ENCODE measurements around the gene UGT1A5. TPM values are rescaled to one million over a fixed set of nuclear protein-coding genes. Genes with fewer than 3 reads are reported as not detected.

UGT1A5 gene
- total RNA-seq, 1 experiment from 2014 or later, result not detected

- ChIA-PET CTCF (no interaction called here), RAD21 (ENCODE audit: low non-redundant PET in 1 of 2, low total read pairs in 2 of 2, uncharacterized antibody in 2 of 2, unreplicated experiment in 2 of 2) (no interaction called here), POLR2A (no interaction called here)
- Histone ChIP-seq H3K27me3 (ENCODE audit: insufficient read depth, low read length) (no peaks in the 10 kb centered on the region), H3K36me3 (ENCODE audit: control insufficient read depth in 1 of 2, insufficient read depth in 2 of 2, low read length in 2 of 2) (no peaks in the 10 kb centered on the region), H3K4me3 (replicated peaks in 1 of 2; ENCODE audit: low read depth in 1 of 2, low read length in 2 of 2) (no peak overlapping the region), H3K4me2 (ENCODE audit: low read length) (no peak overlapping the region), H4K20me1 (ENCODE audit: insufficient read depth) (no peaks in the 10 kb centered on the region), H3K79me2 (ENCODE audit: insufficient read depth, low read length) (no peaks in the 10 kb centered on the region), H3K27ac (ENCODE audit: low read depth, low read length) (no peak overlapping the region), H3K9me3 (ENCODE audit: control insufficient read depth in 1 of 2, insufficient read depth in 1 of 2, low read depth in 1 of 2, low read length in 2 of 2) (no peaks in the 10 kb centered on the region), H3K9ac (ENCODE audit: low read length) (no peak overlapping the region), H2AFZ (ENCODE audit: low read depth, low read length, poor library complexity, severe bottlenecking) (no peak overlapping the region), H3K4me1 (ENCODE audit: control insufficient read depth in 1 of 2, insufficient read depth in 2 of 2, low read length in 2 of 2) (no peaks in the 10 kb centered on the region), H3K9me2 (ENCODE audit: insufficient read depth) (no peaks in the 10 kb centered on the region)
- DNase-seq (ENCODE audit: low read depth, low spot score) (no peak), ATAC-seq (no peak)
- intact Hi-C loops (cut with micrococcal nuclease), result no loop called here
- BruUV-seq (replicated peaks), result no TSS peak
- no peak for TF ChIP-seq EGR1 (IDR thresholded peaks at IDR 0.05; ENCODE audit: low read depth)
Observed at GRCh38 chr2:233780771-233781170, 68.1 kb downstream of the UGT1A5 start.

- Histone ChIP-seq H3K9me2 (ENCODE audit: insufficient read depth) (no peaks in the 10 kb centered on the region), H4K20me1 (ENCODE audit: insufficient read depth) (no peaks in the 10 kb centered on the region), H3K4me3 (replicated peaks in 1 of 2; ENCODE audit: low read depth in 1 of 2, low read length in 2 of 2) (no peak overlapping the region), H3K27ac (ENCODE audit: low read depth, low read length) (no peak overlapping the region), H3K79me2 (ENCODE audit: insufficient read depth, low read length) (no peaks in the 10 kb centered on the region), H3K27me3 (ENCODE audit: insufficient read depth, low read length) (no peaks in the 10 kb centered on the region), H2AFZ (ENCODE audit: low read depth, low read length, poor library complexity, severe bottlenecking) (no peak overlapping the region), H3K4me2 (ENCODE audit: low read length) (no peak overlapping the region), H3K9ac (ENCODE audit: low read length) (no peak overlapping the region), H3K9me3 (ENCODE audit: control insufficient read depth in 1 of 2, insufficient read depth in 1 of 2, low read depth in 1 of 2, low read length in 2 of 2) (no peaks in the 10 kb centered on the region), H3K36me3 (ENCODE audit: control insufficient read depth in 1 of 2, insufficient read depth in 2 of 2, low read length in 2 of 2) (no peaks in the 10 kb centered on the region), H3K4me1 (ENCODE audit: control insufficient read depth in 1 of 2, insufficient read depth in 2 of 2, low read length in 2 of 2) (no peaks in the 10 kb centered on the region)
- ATAC-seq, result no peak
- ChIA-PET CTCF (no interaction called here), POLR2A (no interaction called here), RAD21 (ENCODE audit: low non-redundant PET in 1 of 2, low total read pairs in 2 of 2, uncharacterized antibody in 2 of 2, unreplicated experiment in 2 of 2) (no interaction called here)
- intact Hi-C loops (cut with micrococcal nuclease), result no loop called here
- no peak for DNase-seq (ENCODE audit: low read depth, low spot score)
- BruUV-seq (replicated peaks), result no TSS peak
- TF ChIP-seq SIN3A (IDR thresholded peaks at IDR 0.05; ENCODE audit: low read depth), result no peak
- no peak for TF ChIP-seq CTCF (IDR thresholded peaks at IDR 0.05 in 2 of 3, conservative IDR thresholded peaks at IDR 0.05 in 1 of 3; ENCODE audit: borderline replicate concordance in 1 of 3, insufficient read depth in 1 of 3, low read depth in 2 of 3, low read length in 2 of 3)
- no peak for TF ChIP-seq EGR1 (IDR thresholded peaks at IDR 0.05; ENCODE audit: low read depth)
- TF ChIP-seq ZNF274 (IDR thresholded peaks at IDR 0.05; ENCODE audit: low read depth, low read length), result no peak
- TF ChIP-seq, protein P1, sequence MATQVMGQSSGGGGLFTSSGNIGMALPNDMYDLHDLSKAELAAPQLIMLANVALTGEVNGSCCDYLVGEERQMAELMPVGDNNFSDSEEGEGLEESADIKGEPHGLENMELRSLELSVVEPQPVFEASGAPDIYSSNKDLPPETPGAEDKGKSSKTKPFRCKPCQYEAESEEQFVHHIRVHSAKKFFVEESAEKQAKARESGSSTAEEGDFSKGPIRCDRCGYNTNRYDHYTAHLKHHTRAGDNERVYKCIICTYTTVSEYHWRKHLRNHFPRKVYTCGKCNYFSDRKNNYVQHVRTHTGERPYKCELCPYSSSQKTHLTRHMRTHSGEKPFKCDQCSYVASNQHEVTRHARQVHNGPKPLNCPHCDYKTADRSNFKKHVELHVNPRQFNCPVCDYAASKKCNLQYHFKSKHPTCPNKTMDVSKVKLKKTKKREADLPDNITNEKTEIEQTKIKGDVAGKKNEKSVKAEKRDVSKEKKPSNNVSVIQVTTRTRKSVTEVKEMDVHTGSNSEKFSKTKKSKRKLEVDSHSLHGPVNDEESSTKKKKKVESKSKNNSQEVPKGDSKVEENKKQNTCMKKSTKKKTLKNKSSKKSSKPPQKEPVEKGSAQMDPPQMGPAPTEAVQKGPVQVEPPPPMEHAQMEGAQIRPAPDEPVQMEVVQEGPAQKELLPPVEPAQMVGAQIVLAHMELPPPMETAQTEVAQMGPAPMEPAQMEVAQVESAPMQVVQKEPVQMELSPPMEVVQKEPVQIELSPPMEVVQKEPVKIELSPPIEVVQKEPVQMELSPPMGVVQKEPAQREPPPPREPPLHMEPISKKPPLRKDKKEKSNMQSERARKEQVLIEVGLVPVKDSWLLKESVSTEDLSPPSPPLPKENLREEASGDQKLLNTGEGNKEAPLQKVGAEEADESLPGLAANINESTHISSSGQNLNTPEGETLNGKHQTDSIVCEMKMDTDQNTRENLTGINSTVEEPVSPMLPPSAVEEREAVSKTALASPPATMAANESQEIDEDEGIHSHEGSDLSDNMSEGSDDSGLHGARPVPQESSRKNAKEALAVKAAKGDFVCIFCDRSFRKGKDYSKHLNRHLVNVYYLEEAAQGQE (IDR thresholded peaks at IDR 0.05; ENCODE audit: low read depth), result no peak
- no peak for TF ChIP-seq POLR2A (IDR thresholded peaks at IDR 0.05; ENCODE audit: borderline replicate concordance, extremely low read depth, insufficient read depth, insufficient read length)
- TF ChIP-seq YY1 (IDR thresholded peaks at IDR 0.05; ENCODE audit: extremely low read depth, insufficient replicate concordance, low read depth, low read length), result no peak
- TF ChIP-seq MAX (IDR thresholded peaks at IDR 0.05), result no peak
- TF ChIP-seq ZFX (IDR thresholded peaks at IDR 0.05), result no peak
- TF ChIP-seq FOSL1 (IDR thresholded peaks at IDR 0.05; ENCODE audit: low read depth), result no peak
- TF ChIP-seq RAD21 (IDR thresholded peaks at IDR 0.05; ENCODE audit: low read depth), result no peak
- TF ChIP-seq EZH2phosphoT487 (IDR thresholded peaks at IDR 0.05; ENCODE audit: borderline replicate concordance), result no peak
- TF ChIP-seq SP1 (IDR thresholded peaks at IDR 0.05; ENCODE audit: low read depth), result no peak
- TF ChIP-seq TCF7L2 (IDR thresholded peaks at IDR 0.05; ENCODE audit: borderline replicate concordance, extremely low read depth, insufficient read depth, insufficient read length), result no peak
- TF ChIP-seq SRF (IDR thresholded peaks at IDR 0.05; ENCODE audit: low read depth), result no peak
- TF ChIP-seq EZH2 (IDR thresholded peaks at IDR 0.05), result no peak
- TF ChIP-seq CEBPB (IDR thresholded peaks at IDR 0.05; ENCODE audit: low read depth), result no peak
- no peak for TF ChIP-seq CBX3 (IDR thresholded peaks at IDR 0.05; ENCODE audit: low read depth)
Observed at GRCh38 chr2:233789554-233789953, 76.8 kb downstream of the UGT1A5 start.

All from HCT116 (cell line).